Jurkat, Clone E6-1 (cell line): ENCODE results near the gene RHOBTB3.

Source experiments
- DNase-seq: peaks from one replicate; pipeline ENCODE4 v3.0.0-alpha.2; 2011; ENCODE audit warnings: low read depth, low spot score
- H3K4me3 ChIP-seq: 2 replicates; pipeline ENCODE4 v1.5.1; 2011; ENCODE audit warnings: mild to moderate bottlenecking, low read length, control low read depth, moderate library complexity

The RHOBTB3 gene

DNA sequence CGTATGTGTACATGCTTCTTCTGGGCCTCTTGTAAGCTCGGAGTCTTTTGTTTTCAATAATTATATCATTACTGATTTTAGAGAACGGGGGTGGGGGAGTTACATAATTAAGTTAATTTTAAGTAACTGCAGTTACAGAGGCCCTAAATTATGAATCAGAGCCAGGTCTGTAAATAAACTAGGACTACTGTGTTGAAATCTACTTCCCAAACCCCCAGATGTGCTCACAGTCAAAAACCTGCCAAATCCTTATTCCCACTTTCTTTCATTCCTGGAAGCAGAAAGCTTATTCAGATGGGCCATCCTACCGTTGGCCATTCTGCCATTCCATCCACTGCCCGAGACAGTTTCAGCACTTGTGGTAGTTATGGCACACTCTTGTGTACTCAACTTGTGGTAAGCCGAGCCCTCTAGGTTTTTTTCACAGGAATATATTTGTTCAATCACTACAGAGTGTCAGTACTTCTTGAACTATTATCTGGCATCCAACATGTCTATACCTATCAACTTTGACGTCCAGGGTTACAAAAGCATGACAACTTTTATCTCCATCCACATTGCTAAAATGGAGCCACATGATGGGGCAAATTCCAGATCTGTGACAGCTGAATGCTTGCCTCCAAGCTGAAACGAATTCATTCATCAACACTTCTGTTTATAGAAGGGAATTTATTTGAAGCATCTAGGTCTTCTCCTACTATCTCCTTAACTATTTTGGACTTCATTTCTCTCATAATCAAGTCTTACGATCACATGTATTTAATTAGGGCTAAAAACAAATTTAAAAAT, 53.6 kb downstream of the RHOBTB3 start:
- no peak for DNase-seq
- H3K4me3 ChIP-seq: no peak overlapping the region

DNA sequence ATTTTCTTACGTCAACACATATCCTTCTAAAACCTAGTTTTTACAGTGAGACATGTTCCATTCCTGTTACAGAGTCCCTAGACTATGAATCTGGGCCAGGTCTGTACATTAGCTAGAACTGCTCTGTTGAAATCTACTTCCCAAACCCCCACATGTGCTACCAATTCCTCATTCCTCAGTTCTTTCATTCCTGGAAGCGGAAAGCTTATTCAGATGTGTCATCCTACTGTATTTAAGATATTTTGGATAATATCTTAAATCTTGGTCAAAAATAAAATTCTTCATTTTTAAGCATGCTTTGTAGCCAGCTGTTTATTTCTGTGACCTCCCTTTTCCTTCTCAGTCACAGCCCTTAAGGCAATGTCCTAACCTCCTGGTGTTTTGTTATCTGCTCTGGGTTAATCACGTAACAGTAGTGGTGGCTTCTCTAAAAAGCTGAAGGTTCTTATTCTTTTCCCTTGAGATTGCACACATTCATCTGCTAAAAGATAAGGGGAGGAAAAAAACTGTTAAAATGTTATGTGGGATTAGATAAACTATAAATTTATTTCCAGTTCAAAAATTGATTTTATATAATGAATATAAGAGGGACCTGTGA, 55.8 kb downstream of the RHOBTB3 start:
- DNase-seq: no peak
- no peak overlapping the region for H3K4me3 ChIP-seq

DNA sequence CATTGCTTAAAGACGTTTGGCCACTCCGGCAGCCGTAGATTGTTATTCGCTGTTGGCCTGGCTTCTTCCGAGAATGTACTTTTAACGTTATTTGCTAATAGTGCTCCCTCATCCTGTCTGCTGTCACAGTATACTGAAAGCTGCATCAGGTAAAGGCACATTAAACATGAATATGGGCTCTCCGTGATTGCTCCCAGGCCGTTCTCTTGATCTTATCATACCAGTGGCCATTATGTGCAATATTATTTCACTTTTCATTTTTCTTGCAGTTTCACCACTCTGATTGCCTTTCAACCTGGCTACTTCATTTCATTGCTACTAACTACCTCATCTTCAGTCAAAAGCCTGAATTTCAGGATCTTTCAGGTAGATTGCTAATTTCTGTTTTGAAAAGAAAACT, 57.4 kb downstream of the RHOBTB3 start:
- no peak overlapping the region for H3K4me3 ChIP-seq
- no peak for DNase-seq

DNA sequence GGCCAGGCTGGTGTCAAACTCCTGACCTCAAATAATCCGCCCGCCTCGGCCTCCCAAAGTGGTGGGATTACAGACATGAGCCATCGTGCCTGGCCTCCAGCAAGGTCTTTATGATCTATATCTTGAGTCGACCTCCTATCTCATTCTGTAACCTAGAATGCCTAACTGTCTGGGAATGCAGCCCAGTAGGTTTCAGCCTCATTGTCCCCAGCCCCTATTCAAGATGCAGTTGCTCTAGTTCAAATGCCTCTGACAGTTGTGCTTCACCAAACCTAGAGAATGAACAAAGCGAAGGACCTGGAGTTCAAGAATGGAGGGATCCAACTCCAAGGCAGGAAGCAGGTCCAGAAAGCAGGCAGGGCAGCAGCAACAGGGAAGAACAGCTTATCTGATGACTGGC, 60.6 kb downstream of the RHOBTB3 start:
- H3K4me3 ChIP-seq: no peak overlapping the region
- no peak for DNase-seq

DNA sequence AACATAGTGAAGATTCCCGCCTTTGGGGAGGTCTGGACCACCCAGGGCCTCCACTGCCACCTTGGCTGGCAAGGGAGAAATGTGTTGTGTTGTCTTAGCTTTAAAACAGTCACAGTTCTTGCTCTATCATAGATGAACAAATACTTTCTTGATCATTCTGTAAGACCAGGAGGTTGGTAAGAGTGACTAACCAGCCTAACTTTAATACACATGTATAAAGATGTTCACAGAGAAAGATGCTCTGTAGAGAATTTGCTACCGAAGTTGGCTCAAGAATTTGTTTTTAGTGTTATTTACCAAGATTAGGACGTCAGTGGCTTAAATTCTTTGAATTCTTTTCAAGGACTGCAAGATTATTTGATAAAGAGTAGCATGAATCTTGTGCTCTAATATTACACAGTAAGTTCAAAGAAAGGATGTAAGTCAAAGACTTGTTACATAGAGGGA, 63.0 kb downstream of the RHOBTB3 start:
- DNase-seq: no peak
- H3K4me3 ChIP-seq: no peak overlapping the region

DNA sequence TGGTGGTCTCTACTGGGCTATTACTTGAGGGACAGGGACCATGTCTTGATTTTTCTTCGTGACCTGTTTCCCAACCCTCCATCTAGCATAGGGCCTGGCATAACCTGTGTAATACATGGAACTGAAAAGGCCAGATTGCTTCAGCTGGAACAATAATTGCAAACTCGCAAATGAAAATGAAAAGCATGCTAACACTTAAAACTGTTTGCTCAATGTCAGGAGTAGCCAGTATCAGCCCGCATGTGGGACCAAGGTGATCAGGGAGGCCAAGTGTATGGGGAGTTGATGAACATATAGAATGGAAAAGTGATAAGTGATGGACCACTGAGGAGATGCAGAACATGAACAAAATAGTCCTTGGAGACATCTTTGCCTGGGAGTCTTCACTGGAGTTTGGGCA, 66.2 kb downstream of the RHOBTB3 start:
- DNase-seq: no peak
- H3K4me3 ChIP-seq: no peak overlapping the region

DNA sequence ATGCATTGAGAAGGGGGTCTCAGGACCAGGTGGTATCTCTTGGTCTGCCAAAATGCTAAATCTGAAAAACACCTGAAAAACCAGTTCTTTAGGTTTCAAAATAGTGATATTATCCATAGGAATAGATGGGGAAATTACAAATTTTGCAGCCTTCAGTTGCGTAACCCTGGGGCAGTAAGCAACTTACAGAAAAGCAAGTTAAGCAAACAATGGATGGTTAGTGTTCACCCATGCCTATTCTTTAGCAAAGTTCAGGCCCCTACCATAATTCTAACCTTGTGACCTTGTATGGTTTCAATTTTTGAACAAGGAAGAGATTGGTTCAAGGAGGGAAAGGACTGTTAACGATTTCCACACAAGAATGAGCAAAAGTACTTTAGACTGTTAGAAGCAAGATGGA, 66.9 kb downstream of the RHOBTB3 start:
- DNase-seq: no peak
- H3K4me3 ChIP-seq: no peak overlapping the region

DNA sequence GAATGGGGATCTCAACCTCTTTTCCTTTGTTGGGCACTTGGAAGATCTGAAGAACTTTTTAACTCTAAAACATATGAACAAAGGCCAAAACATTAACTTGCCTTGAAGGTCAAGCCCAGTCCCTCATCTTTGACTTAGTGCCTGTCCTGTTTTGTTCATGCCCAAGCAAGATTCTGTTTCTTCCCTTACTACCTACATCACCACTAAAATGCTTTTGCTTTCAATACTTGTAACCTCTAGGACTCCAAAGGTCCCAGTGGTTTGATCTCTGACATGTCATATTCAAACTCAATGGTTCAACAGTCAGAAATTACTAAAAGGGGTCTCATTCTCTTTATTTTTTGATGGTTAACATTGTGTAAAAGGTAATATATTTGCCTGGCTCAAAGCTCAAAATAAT, 67.4 kb downstream of the RHOBTB3 start:
- no peak overlapping the region for H3K4me3 ChIP-seq
- DNase-seq: no peak

DNA sequence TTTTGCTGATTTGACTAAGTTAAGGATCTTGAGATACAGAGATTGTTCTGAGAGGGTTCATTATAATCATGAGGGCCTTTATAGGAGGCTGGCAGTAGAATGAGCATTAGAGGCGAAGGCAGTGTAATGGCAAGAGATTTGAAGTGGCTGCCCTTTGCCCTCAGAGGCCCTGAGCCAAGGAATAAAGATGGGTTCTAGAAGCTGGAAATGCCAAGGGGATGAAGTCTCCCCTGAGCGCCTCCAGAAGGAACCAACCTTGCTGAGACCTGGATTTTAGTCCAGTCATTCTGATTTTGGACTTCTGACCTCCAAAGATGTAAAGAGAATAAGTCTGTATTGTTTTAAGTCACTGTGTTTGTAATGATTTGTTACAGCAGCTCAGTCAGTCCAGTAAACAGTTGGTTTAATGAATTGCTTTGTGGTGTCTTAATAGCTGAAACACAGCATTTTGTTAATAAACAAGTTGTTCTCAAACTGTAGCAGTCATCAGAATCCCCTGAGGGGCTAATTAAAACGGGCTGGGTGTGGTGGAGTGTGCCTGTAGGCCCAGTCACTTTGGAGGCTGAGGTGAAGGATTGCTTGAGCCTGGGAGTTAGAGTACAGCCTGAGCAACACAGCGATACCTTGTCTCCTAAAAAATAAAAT, 68.2 kb downstream of the RHOBTB3 start:
- H3K4me3 ChIP-seq: no peak overlapping the region

DNA sequence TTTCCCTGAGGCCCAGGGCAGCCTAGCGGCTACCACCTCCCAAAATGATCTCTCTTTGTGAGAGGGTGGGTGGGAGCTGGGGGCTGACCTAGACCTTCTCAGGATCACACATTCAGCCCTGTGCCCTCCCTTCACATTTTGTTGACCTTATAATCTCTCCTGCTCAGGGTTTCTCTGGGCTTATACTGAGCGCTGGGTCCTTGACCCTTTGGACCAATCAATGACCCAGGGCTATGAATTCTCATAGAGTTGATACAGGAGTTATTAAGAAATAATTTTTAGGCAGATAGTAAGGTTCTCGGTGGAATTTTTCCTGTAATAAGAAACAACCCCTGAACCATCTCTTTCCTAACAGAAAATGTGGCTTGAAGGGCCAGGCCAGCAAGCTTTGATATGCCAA, 69.4 kb downstream of the RHOBTB3 start:
- DNase-seq: no peak

More for the DNA sequence above, 68.2 kb downstream of the RHOBTB3 start:
- no peak for DNase-seq

DNA sequence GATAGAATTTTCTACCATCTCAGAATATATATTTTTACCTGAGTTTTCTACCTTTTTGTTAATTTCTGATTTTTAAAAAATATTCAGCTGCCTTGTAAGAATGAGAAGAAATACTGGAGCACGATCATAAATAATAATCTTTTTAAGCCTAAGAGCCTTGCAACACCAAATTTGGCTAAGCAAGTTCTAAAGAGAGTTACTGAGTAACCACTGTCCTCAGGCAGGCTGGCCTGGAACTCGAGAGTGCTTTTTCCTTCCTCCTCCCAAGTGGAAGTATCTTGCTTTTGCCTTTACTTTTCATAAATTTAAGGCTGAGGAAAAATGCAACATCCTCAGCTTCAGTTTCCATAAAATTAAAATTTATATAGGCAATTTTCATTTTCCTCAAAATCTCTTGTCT, 70.4 kb downstream of the RHOBTB3 start:
- no peak for DNase-seq
- no peak overlapping the region for H3K4me3 ChIP-seq

More for the DNA sequence above, 69.4 kb downstream of the RHOBTB3 start:
- no peak overlapping the region for H3K4me3 ChIP-seq

DNA sequence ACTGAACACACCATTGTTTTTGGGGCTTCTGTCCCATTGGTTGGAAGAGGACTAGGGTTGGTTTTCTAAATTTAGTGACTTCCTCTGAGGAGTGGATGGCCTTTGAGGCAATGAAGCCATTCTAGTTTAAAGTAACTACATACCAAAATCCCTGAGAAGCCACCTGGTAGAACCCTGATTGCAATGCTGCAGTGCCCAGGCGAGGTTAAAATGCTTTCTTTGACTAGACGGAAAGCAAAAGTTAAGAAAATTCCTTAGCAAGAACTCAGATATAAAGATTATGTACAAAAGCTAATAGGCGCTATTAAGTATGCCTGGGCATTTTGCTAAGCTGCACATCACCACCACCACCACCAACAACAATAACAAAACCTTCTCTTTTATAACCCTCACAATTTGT, 70.8 kb downstream of the RHOBTB3 start:
- H3K4me3 ChIP-seq: no peak overlapping the region
- DNase-seq: no peak

DNA sequence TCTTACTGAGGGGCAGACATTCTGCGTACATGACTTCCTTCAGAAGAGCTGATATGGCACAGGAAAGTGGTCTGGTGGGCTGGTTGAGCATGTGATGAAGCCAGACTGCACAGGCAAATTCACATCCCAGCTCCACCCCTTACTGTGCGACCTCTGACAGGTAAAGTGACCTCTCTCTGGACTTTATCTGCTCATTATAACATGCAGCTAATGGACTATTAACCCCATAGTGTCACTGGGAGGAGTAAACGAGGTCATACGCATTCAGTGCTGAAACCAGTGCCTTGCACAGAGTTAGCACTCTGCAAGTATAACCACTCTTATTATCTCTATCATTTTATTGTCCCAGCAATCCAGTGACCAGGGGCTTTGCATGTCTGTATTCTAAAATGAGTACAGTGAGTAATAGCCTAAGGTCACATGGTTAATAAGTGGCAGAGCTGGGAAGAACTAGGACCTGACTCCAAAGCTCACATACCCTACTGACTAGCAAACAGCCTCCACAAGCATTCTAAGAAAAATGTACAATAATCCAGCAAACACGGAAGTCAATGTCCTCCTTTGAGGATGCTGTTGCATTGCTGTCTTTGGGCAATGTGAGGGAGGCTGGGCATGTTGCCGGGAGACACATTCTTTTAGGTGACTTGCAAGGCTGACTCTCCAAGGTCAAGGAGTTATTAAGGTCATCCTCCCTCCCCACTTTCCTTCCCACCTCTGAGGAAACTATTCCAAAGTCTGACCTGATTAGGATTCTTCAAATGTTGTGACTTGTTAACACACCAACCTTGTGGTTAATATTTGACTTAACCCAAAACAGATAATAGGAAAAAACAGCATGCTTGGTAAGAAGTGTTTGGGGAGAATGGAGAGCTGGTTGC, 72.4 kb downstream of the RHOBTB3 start:
- DNase-seq: no peak
- no peak overlapping the region for H3K4me3 ChIP-seq

DNA sequence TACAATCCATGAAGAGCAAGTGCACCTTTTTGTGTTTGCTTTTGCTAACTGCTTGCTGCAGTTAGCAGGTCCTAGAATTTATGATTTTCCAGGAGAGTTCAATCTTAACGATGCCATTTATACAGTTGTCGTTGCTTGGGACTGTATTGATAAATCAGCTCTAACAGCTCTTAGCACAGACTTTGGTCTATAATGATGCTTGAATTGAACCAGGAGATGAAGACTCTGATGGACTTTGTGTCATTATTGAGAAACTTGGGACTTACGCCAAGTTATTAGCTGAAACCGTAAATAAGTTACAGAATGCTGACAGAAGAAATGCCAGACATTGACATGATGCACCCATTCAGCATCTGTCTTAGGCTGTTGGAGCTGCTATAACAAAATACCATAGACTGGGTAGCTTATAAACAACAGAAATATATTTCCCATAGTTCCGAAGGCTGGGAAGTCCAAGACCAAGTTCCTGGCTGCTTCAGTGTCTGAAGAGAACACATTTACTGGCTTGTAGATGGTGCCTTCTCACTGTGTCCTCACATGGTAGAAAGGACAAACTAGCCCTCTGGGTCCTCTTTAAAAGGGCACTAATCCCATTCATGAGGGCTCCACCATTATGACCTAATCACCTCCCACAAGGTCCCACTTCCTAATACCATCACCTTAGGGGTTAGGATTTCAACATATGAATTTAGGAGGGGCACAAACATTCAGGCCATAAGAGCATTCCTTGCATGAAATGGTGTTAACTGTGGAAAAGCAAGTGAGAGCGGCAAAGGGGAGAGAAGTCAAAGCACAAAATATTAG, 73.8 kb downstream of the RHOBTB3 start:
- no peak overlapping the region for H3K4me3 ChIP-seq
- no peak for DNase-seq

DNA sequence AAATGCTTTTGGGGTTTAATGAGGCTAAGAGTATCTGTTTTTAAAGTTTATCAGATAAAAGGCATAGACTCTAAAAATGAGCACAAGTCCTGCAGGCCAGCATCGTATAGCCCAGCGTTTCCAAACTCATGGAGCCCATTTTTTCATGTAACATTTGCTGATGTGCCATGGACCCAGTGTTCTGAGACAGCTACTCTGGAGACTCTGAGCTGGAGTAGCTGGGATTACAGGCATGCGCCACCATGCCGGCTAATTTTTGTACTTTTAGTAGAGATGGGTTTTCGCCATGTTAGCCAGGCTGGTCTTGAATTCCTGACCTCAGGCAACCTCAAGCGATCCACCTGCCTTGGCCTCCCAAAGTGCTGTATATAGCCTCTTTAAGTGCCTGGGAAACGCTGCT, 75.6 kb downstream of the RHOBTB3 start:
- DNase-seq: no peak

DNA sequence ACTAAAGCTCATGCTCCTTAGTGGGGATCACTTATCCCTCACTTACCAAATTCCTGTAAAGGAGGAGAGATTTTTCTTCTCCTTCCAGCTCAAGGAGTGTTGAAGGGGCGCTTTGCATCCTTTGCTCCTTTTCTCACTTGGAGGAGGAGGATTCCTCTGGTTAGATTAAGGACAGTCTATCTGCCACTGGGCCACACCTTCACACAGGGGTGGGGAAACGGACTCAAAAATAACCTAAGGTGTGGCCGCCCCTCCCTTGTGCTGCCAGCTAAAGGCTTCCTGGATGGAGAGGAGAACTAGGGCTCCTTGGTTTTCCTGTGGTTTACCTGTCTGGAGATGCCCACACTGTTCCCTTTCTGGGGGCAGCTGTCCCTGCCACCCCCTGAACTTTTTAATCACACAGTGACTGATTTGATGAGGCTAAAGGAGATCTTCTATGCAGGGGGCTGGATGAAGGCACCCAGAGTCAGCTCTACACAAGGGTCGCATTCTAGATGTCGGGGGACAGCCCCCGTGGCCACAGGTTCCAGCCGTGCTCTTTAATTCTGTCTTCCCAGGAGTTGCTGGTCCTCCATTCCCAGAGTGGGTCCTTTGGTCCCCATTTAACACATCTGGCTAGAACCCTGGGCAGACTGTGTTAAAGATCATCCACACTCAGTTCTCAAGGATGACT, 77.0 kb downstream of the RHOBTB3 start:
- DNase-seq: no peak
- no peak overlapping the region for H3K4me3 ChIP-seq

More for the DNA sequence above, 75.6 kb downstream of the RHOBTB3 start:
- no peak overlapping the region for H3K4me3 ChIP-seq

DNA sequence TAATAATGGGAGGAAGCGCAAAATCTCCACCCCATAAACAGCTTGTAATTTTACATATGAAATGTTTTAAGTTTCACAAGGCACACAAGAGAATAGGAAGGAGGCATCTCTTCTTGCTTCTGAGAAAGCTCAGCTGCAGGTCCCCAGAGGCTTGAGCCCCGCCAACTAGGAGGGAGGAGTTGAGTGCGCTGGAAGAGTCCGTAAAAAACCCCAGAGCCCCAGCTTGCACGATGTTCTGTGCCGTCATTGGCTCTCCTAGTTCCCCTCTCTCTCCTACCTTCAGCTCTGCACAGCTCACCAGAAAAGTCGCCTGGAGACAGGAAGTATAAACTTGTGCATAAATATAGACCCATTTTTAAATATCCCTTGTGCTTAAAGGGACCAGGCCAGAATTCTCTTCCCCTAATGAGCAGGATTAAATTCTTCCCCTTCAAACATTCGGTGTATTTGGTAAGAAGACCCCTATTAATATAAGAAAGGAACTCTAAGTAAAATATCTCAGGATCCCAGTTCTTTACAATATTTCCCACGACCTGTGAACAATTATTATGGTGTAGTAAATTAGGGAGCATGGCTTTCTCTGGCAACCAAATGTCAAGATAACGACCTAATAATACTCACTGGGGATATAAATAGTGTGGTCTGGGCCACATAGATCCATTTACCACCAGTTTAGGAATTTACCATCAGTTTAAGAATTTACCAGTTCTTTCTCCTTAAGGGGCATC, 77.7 kb downstream of the RHOBTB3 start:
- H3K4me3 ChIP-seq: no peak overlapping the region

More for the DNA sequence above, 77.7 kb downstream of the RHOBTB3 start:
- DNase-seq: peak; percentile 78
